ENCODE measurements around the gene IL17REL. TPM values are rescaled to one million over a fixed set of nuclear protein-coding genes. Genes with fewer than 3 reads are reported as not detected.

The IL17REL gene
- total RNA-seq, 1 experiment from 2014 or later, result not detected

DNA sequence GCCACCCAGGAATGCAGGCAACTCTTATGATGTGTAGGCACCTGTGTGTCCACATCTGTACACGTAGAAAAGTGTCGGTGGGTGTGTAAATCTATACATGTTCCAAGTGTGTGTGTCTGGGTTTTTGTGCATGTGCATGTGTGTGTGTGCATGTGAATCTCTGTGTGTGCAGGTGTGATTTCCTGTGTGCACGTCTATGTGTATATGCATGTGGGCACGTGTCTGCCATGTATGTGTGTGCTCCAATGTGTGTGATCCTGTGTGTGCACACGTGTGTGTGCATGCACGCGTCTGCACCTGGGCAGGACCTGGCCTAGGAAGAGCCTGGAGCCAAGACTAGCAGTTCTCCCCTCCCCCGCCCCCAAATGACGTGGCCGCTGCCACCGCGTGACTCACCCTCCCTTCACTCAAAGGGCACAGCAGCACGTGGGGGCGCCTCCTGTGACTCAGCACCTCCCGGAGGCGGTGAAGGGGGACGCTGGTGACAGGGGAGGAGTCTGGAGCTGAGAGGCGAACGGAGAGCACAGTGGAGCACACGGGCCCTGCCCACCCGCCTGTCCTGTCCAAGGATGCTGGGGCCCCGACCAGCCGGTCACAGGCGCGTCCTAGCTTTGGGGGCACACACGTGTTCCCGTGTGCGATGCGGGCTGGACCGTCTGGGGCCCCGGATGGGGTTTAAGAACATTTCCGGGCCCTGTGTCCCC lies 41.9 kb downstream of the IL17REL start:
- no peaks in the 10 kb centered on the region for H3K27me3 ChIP-seq (replicated peaks; ENCODE audit: control insufficient read depth, insufficient read depth, low read length)
- peak overlapping the region; percentile 59 for H3K4me3 ChIP-seq (ENCODE audit: low read depth, low read length)
- intact Hi-C loops (cut with micrococcal nuclease; ENCODE audit: unreplicated experiment), result no loop called here
- peaks cover 28% of the 10 kb centered on the region for H3K4me1 ChIP-seq
- peak; percentile 95 to 98 for DNase-seq
- H3K36me3 Mint-ChIP-seq (ENCODE audit: insufficient read depth, unreplicated experiment), result peaks cover 21% of the 10 kb centered on the region
- ChIA-PET POLR2A (interaction anchor here (1.2 to 2.3 kb wide), 3 partner anchors 19 to 53 kb away, joined by 4 to 20 read pairs (median 4); partner anchors contain the start of genes ALG12 and CRELD2), CTCF (no interaction called here)
- H3K4me3 Mint-ChIP-seq (ENCODE audit: unreplicated experiment), result peak overlapping the region; percentile 72
- no peaks in the 10 kb centered on the region for H3K9me3 Mint-ChIP-seq (ENCODE audit: unreplicated experiment)
- no peaks in the 10 kb centered on the region for H3K4me1 Mint-ChIP-seq (ENCODE audit: low read depth, unreplicated experiment)
- H3K9me3 ChIP-seq, result no peaks in the 10 kb centered on the region
- H3K36me3 ChIP-seq (ENCODE audit: control insufficient read depth, insufficient read depth, low read length), result no peaks in the 10 kb centered on the region
- BruUV-seq (replicated peaks), result TSS peak; percentile 87
- no peaks in the 10 kb centered on the region for H3K27me3 Mint-ChIP-seq (ENCODE audit: insufficient read depth, unreplicated experiment)
- no peak for TF ChIP-seq CTCF (IDR thresholded peaks at IDR 0.05; ENCODE audit: insufficient read depth in 1 of 2, low read depth in 1 of 2, low read length in 1 of 2, severe bottlenecking in 1 of 2, unreplicated experiment in 1 of 2)
- H3K27ac Mint-ChIP-seq (ENCODE audit: unreplicated experiment), result peak overlapping the region; percentile 86

- BruUV-seq (replicated peaks), result no TSS peak
- no peak for TF ChIP-seq CTCF (IDR thresholded peaks at IDR 0.05; ENCODE audit: insufficient read depth in 1 of 2, low read depth in 1 of 2, low read length in 1 of 2, severe bottlenecking in 1 of 2, unreplicated experiment in 1 of 2)
- Mint-ChIP-seq H3K4me1 (ENCODE audit: low read depth, unreplicated experiment) (no peaks in the 10 kb centered on the region), H3K4me3 (ENCODE audit: unreplicated experiment) (no peak overlapping the region), H3K36me3 (ENCODE audit: insufficient read depth, unreplicated experiment) (peaks cover 26% of the 10 kb centered on the region), H3K27me3 (ENCODE audit: insufficient read depth, unreplicated experiment) (no peaks in the 10 kb centered on the region), H3K27ac (ENCODE audit: unreplicated experiment) (peak overlapping the region; percentile 86), H3K9me3 (ENCODE audit: unreplicated experiment) (no peaks in the 10 kb centered on the region)
- POLR2A ChIA-PET, result interaction anchor here (1.4 to 2.3 kb wide), 2 partner anchors 18 to 39 kb away, joined by 4 to 20 read pairs; no protein-coding TSS in a partner anchor
- intact Hi-C loops (cut with micrococcal nuclease; ENCODE audit: unreplicated experiment), result no loop called here
- Histone ChIP-seq H3K4me1 (peaks cover 36% of the 10 kb centered on the region), H3K4me3 (ENCODE audit: low read depth, low read length) (peak overlapping the region; percentile 59; the same call in 1 of the 2 replicates), H3K27me3 (replicated peaks; ENCODE audit: control insufficient read depth, insufficient read depth, low read length) (no peaks in the 10 kb centered on the region), H3K9me3 (no peaks in the 10 kb centered on the region), H3K36me3 (ENCODE audit: control insufficient read depth, insufficient read depth, low read length) (no peaks in the 10 kb centered on the region)
- no peak for DNase-seq
- CTCF ChIA-PET, result no interaction called here
Observed at GRCh38 chr22:49969751-49970527, 42.6 kb downstream of the IL17REL start.

DNA sequence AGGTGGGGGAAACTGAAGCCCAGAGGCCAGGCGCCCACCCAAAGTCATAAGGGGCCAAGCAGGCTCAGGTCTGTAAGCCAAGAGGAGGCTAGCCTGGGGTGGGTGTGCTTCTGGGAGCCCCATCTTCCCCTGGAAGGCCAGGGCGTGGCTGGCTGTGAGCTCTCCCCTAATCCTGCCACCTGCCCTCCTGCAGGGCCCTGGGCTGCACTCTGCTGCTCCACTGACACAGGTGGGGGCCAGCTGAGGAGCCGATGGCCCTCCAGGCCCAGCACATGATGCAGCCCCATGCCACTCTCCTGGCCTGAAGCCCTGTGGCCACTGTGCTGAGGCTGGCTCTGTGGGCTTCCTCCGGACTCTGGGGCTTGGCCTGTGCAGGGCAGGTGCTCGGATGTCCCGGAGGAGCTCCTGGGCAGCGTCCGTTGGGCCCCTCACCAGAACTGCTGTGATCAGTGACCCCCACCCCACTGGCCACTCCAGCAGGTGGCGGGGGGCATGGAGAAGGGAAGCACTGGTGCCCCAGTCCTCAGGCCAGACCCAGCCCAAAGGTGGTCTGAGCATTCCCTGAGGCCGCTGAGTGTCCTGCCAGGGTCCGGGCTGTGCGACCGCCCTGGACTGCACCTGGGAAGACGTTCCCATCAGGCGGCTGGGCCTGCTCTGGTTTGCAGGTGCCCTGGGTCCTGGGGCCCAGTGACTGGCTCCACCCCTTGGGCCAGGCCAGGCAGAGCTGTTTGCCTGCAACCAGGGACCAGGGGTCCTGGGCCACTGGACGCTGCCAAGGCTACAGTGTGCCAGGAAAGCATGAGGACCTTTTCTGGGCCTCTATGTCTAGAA lies 43.5 kb downstream of the IL17REL start:
- peaks cover 41% of the 10 kb centered on the region for H3K4me1 ChIP-seq
- H3K36me3 Mint-ChIP-seq (ENCODE audit: insufficient read depth, unreplicated experiment), result peaks cover 35% of the 10 kb centered on the region
- peak in 1 of 2 experiments; percentile 32 for DNase-seq

More for the DNA sequence above, 43.5 kb downstream of the IL17REL start:
- Histone ChIP-seq H3K27me3 (replicated peaks; ENCODE audit: control insufficient read depth, insufficient read depth, low read length) (no peaks in the 10 kb centered on the region), H3K4me3 (ENCODE audit: low read depth, low read length) (no peak overlapping the region), H3K9me3 (no peaks in the 10 kb centered on the region), H3K36me3 (ENCODE audit: control insufficient read depth, insufficient read depth, low read length) (no peaks in the 10 kb centered on the region)
- Mint-ChIP-seq H3K27ac (ENCODE audit: unreplicated experiment) (no peak overlapping the region), H3K4me3 (ENCODE audit: unreplicated experiment) (no peak overlapping the region), H3K4me1 (ENCODE audit: low read depth, unreplicated experiment) (no peaks in the 10 kb centered on the region), H3K9me3 (ENCODE audit: unreplicated experiment) (no peaks in the 10 kb centered on the region), H3K27me3 (ENCODE audit: insufficient read depth, unreplicated experiment) (no peaks in the 10 kb centered on the region)
- POLR2A ChIA-PET, result no interaction called here
- BruUV-seq (replicated peaks), result no TSS peak
- TF ChIP-seq CTCF (IDR thresholded peaks at IDR 0.05; ENCODE audit: insufficient read depth in 1 of 2, low read depth in 1 of 2, low read length in 1 of 2, severe bottlenecking in 1 of 2, unreplicated experiment in 1 of 2), result no peak
- CTCF ChIA-PET, result no interaction called here
- intact Hi-C loops (cut with micrococcal nuclease; ENCODE audit: unreplicated experiment), result no loop called here

Measured in Caco-2 (cell line).